WERI-Rb-1 (cell line): ENCODE measurements around the gene BRAP.
"Not testable (repeated sequence)": the region's sequence is repeated elsewhere in the genome, so short reads cannot be mapped to it uniquely, and the experiment has no call there.

ENCODE experiments used
- DNase-seq: peaks from one replicate; pipeline ENCODE4 v3.0.0-alpha.2; 2020
- H3K27ac ChIP-seq: fragments of 250-450 bp; sonication (Bioruptor Pico); 2 replicates; pipeline ENCODE4 v1.5.1; 2020; ENCODE audit warnings: mild to moderate bottlenecking, moderate library complexity
- H3K27me3 ChIP-seq: fragments of 250-450 bp; sonication (Bioruptor Pico); 2 replicates; pipeline ENCODE4 v1.5.1; 2021; ENCODE audit warnings: mild to moderate bottlenecking, low read depth, moderate library complexity; ENCODE audit not compliant: insufficient read depth, severe bottlenecking
- H3K36me3 ChIP-seq: fragments of 250-450 bp; sonication (Bioruptor Pico); 2 replicates; pipeline ENCODE4 v1.5.1; 2020; ENCODE audit warnings: mild to moderate bottlenecking, moderate library complexity
- H3K4me3 ChIP-seq: 2 replicates; pipeline ENCODE4 v1.5.1; 2011; ENCODE audit warnings: low read depth, mild to moderate bottlenecking, control low read depth, low read length
- H3K9me3 ChIP-seq: fragments of 250-450 bp; sonication (Bioruptor Pico); 2 replicates; pipeline ENCODE4 v1.5.1; 2021; ENCODE audit warnings: mild to moderate bottlenecking, moderate library complexity; ENCODE audit not compliant: severe bottlenecking
- TF ChIP-seq, protein P1 (sequence below): IDR thresholded peaks from 2 replicates; pipeline ENCODE4 v1.5.1; 2011; ENCODE audit warnings: low read depth, mild to moderate bottlenecking, control low read depth, inconsistent platforms, low read length

Gene BRAP, protein sequence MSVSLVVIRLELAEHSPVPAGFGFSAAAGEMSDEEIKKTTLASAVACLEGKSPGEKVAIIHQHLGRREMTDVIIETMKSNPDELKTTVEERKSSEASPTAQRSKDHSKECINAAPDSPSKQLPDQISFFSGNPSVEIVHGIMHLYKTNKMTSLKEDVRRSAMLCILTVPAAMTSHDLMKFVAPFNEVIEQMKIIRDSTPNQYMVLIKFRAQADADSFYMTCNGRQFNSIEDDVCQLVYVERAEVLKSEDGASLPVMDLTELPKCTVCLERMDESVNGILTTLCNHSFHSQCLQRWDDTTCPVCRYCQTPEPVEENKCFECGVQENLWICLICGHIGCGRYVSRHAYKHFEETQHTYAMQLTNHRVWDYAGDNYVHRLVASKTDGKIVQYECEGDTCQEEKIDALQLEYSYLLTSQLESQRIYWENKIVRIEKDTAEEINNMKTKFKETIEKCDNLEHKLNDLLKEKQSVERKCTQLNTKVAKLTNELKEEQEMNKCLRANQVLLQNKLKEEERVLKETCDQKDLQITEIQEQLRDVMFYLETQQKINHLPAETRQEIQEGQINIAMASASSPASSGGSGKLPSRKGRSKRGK

DNA sequence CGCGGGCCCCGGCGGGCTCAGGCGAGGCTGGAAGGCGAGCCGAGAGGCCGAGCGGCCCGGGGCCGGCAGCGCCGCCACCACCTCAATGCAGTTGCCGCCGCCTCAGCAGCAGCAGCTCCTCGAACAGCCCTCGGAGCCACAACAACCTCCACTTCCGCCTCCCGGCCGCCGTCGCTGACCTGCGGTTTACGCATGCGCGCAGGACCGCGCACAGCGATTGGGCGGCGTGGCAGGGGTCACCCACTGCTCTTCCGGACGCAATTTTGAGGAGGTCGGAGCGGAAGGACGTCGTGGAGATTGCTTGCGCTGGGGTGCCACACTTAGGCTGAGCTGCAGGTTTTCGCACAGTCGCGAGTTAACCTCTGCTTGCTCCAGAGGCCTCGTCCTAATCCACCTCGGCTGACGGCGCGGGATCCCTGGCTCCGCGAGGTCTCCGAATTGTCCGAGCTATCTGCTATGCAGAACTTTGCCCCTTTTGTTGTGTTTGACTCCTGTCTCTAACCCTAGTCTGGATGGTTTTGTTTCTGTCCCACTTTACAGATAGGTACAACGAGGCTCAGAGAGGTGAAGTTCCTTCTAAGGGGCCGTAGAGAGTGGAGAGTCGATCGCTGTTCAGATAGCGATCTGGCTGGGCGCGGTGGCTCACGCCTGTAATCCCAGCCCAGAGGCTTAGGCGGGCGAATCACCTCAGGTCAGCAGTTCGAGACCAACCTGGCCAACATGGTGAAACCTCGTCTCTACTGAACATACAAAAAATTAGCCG lies at the start of gene BRAP, which contains the start of gene ACAD10:
BRAP (minus strand) TSS at position 146 of the 763 bp plus-strand sequence. CDS start 164 bp downstream, outside the sequence.
ACAD10 (plus strand) TSS at position 243 of the 763 bp plus-strand sequence. CDS start 6,657 bp downstream, outside the sequence.
- peaks cover 14% of the 10 kb centered on the region for H3K36me3 ChIP-seq
- TF ChIP-seq, protein P1, sequence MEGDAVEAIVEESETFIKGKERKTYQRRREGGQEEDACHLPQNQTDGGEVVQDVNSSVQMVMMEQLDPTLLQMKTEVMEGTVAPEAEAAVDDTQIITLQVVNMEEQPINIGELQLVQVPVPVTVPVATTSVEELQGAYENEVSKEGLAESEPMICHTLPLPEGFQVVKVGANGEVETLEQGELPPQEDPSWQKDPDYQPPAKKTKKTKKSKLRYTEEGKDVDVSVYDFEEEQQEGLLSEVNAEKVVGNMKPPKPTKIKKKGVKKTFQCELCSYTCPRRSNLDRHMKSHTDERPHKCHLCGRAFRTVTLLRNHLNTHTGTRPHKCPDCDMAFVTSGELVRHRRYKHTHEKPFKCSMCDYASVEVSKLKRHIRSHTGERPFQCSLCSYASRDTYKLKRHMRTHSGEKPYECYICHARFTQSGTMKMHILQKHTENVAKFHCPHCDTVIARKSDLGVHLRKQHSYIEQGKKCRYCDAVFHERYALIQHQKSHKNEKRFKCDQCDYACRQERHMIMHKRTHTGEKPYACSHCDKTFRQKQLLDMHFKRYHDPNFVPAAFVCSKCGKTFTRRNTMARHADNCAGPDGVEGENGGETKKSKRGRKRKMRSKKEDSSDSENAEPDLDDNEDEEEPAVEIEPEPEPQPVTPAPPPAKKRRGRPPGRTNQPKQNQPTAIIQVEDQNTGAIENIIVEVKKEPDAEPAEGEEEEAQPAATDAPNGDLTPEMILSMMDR, result no peak
- H3K9me3 ChIP-seq, result no peaks in the 10 kb centered on the region
- H3K27me3 ChIP-seq, result no peaks in the 10 kb centered on the region
- peak; percentile 94 for DNase-seq
- H3K27ac ChIP-seq, result peak within 1 kb of the TSS; percentile 81
- peak within 1 kb of the TSS; percentile 99 for H3K4me3 ChIP-seq

DNA sequence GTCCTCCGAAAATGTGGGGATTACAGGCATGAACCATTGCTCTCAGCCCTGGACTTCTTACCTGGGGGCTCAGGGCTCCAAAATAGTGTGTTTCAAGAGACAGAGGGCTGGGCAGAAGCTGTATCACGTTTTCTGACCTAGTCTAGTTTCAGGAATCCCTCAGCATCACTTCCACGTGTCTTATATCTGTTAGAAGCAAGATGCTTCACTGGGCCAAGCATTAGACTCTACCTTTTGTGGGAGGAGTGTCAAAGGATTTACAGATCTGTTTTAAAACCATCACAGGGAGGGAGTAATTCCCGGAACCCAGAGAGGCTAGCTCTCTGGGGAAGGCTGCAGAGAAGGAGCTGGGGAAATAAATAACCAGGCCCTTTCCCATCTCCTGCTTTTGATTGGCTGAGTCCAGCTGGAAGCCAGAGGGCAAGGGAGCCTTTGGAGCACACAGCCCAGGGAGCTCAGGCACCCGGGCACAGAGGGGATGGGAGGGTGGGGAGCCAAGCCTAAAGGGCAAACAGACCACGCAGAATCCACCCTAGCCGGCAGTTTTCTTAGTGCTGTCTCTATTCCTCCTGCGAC lies 47.7 kb upstream of the BRAP start:
- Histone ChIP-seq H3K27ac (no peak overlapping the region), H3K4me3 (no peak overlapping the region), H3K27me3 (no peaks in the 10 kb centered on the region), H3K36me3 (peaks cover 22% of the 10 kb centered on the region), H3K9me3 (no peaks in the 10 kb centered on the region)
- TF ChIP-seq, protein P1, result no peak
- DNase-seq, result no peak

DNA sequence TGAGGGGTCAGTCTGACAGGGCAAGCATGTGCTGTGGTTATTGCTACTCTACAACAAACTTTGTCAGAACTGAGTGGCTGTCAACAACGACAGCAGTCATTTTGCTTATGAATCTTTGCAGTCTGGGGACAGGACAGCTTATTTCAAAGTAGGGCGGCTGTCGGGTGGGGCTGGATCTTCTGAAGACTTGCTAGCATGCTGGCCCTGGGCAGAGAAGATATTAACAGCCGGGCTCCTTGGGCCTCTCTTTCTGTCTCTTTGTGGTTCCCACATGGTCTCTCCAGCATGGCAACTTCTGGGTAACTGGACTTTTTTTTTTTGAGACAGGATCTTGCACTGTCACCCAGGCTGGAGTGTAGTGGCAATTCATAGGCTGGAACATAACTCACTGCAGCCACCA lies 47.0 kb upstream of the BRAP start:
- no peak overlapping the region for H3K27ac ChIP-seq
- H3K36me3 ChIP-seq, result peaks cover 18% of the 10 kb centered on the region
- no peaks in the 10 kb centered on the region for H3K9me3 ChIP-seq
- no peaks in the 10 kb centered on the region for H3K27me3 ChIP-seq
- TF ChIP-seq, protein P1, result no peak
- no peak for DNase-seq
- no peak overlapping the region for H3K4me3 ChIP-seq

DNA sequence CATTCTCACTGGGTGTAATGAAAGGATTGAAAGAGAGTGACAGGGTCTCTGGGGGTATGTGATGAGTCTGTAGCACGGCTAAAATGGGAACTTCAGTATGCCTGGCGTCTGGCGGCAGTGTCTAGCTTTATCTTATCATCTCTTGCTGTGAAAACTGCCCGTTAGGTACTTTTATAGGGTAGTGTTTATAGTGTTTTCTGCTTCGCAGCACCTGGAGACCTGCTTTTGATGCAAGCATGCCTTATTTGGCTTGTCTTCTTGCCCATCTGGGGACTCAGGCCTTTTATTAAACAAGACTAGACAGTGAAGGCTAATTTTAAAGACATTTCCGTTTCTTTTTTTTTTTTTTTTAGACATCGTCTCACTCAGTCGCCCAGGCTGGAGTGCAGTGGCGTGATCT lies 44.7 kb upstream of the BRAP start:
- TF ChIP-seq, protein P1, result no peak
- Histone ChIP-seq H3K4me3 (no peak overlapping the region), H3K27me3 (no peaks in the 10 kb centered on the region), H3K27ac (no peak overlapping the region), H3K9me3 (no peaks in the 10 kb centered on the region), H3K36me3 (peaks cover 5% of the 10 kb centered on the region; the same call in 1 of the 2 replicates)
- DNase-seq, result no peak

DNA sequence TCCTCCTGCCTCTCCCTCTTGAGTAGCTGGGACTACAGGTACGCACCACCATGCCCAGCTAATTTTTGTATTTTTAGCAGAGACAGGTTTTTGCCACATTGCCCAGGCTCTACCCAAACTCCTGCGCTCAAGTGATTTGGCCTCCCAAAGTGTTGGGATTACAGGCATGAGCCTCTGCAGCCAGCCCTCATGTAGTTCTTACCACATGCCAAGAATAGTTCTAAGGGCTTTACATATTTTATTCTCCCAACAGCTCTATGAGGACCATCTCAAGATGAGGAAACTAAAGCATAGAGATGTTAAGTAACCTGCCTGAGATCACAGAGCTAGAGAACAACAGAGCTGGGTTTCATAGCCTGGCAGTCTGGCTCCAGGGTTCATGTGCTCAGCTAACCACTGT lies 43.0 kb upstream of the BRAP start:
- no peak for DNase-seq
- H3K36me3 ChIP-seq, result no peaks in the 10 kb centered on the region; the same call in 1 of the 2 replicates
- TF ChIP-seq, protein P1, result no peak
- no peaks in the 10 kb centered on the region for H3K9me3 ChIP-seq
- no peaks in the 10 kb centered on the region for H3K27me3 ChIP-seq
- no peak overlapping the region for H3K4me3 ChIP-seq
- H3K27ac ChIP-seq, result no peak overlapping the region

DNA sequence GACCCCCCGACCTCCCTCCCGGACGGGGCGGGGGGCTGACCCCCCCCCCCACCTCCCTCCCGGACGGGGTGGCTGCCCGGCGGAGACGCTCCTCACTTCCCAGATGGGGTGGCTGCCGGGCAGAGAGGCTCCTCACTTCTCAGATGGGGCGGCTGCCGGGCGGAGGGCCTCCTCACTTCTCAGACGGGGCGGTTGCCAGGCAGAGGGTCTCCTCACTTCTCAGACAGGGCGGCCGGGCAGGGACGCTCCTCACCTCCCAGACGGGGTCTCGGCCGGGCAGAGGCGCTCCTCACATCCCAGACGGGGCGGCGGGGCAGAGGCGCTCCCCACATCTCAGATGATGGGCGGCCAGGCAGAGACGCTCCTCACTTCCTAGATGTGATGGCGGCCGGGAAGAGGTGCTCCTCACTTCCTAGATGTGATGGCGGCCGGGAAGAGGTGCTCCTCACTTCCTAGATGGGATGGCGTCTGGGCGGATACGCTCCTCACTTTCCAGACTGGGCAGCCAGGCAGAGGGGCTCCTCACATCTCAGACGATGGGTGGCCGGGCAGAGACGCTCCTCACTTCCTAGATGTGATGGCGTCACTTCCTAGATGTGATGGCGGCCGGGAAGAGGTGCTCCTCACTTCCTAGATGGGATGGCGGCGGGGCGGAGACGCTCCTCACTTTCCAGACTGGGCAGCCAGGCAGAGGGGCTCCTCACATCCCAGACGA lies 38.0 kb upstream of the BRAP start:
- not testable (repeated sequence) for H3K27ac ChIP-seq, H3K4me3 ChIP-seq, H3K27me3 ChIP-seq, DNase-seq, H3K9me3 ChIP-seq
- H3K36me3 ChIP-seq, result peaks cover 11% of the 10 kb centered on the region
